Liver (tissue), 3 donors: ENCODE results near the gene CXCR6.

ENCODE experiments used
- CTCF ChIP-seq: fragments of 150-350 bp; IDR thresholded peaks from 2 replicates; pipeline ENCODE4 v1.5.1; 2017; ENCODE audit warnings: improper control_type of control experiment, low read depth, low read length; ENCODE audit not compliant: missing input control
- RAD21 ChIP-seq, 2 donors: IDR thresholded peaks; 2 replicates each; pipeline ENCODE4 v1.6.1; 2016; ENCODE audit warnings: antibody characterized with exemption in 2 of 2, mild to moderate bottlenecking in 2 of 2
- TF ChIP-seq, protein P1 (sequence below): IDR thresholded peaks from 2 replicates; pipeline ENCODE4 v1.6.1; 2016; ENCODE audit warnings: antibody characterized with exemption
- donor health status: healthy.
- donor health status: healthy.

DNA sequence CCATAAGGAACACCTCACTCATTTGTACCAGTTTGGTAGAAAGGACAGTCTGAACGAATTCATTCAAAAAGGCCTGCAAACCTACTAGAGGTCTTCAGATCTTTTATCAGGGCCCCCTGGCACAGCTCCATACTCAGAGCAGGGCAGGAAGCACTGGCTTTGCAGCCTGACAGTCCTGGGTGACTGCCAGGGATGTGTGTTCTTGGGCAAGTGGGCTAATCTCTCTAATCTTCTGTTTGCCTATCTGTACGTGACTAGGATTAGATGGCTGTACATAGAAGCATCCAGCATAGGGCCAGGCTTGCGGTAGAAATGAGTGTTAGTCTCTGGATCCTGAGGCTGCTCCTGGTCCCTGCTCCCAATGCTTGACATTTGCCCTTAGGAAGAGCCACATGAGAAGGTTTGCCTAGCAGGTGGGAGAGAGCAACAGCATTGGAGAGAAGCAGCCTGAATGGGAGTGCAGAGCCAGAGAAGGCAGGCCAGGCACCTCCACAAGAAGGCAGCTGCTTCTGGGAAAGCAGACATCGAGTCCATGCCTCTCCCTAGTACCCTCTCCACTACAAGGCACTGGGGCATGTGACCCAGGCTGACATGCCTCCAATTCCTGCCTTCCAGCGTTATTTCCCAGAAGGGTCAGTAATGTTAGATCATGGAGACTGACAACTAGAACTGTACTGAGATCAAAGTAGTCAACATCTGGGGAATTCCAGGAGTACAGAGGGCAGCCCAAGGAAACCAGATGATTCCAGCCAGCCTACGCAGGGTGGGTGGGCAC is 1.0 kb upstream of the CXCR6 start:
- TF ChIP-seq CTCF = no peak
- TF ChIP-seq, protein P1, sequence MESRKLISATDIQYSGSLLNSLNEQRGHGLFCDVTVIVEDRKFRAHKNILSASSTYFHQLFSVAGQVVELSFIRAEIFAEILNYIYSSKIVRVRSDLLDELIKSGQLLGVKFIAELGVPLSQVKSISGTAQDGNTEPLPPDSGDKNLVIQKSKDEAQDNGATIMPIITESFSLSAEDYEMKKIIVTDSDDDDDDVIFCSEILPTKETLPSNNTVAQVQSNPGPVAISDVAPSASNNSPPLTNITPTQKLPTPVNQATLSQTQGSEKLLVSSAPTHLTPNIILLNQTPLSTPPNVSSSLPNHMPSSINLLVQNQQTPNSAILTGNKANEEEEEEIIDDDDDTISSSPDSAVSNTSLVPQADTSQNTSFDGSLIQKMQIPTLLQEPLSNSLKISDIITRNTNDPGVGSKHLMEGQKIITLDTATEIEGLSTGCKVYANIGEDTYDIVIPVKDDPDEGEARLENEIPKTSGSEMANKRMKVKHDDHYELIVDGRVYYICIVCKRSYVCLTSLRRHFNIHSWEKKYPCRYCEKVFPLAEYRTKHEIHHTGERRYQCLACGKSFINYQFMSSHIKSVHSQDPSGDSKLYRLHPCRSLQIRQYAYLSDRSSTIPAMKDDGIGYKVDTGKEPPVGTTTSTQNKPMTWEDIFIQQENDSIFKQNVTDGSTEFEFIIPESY = no peak
- no peak for TF ChIP-seq RAD21 (IDR thresholded peaks at IDR 0.05)
